ENCODE measurements around the gene ZNF775.

- TF ChIP-seq CTCF (IDR thresholded peaks at IDR 0.05) = no peak
- no peak for TF ChIP-seq ZFX (IDR thresholded peaks at IDR 0.05; ENCODE audit: borderline replicate concordance)
These were observed 37.1 kb upstream of the ZNF775 start for GRCh38 chr7:150342121-150342408.

Data from 22Rv1 (cell line).